Right forelimb (tissue), 1 donor: ENCODE data around the gene TMA16.

ENCODE experiments used
- DNase-seq: peaks from one replicate; pipeline ENCODE4 v3.0.0-alpha.2; 2018

TMA16 gene

DNA sequence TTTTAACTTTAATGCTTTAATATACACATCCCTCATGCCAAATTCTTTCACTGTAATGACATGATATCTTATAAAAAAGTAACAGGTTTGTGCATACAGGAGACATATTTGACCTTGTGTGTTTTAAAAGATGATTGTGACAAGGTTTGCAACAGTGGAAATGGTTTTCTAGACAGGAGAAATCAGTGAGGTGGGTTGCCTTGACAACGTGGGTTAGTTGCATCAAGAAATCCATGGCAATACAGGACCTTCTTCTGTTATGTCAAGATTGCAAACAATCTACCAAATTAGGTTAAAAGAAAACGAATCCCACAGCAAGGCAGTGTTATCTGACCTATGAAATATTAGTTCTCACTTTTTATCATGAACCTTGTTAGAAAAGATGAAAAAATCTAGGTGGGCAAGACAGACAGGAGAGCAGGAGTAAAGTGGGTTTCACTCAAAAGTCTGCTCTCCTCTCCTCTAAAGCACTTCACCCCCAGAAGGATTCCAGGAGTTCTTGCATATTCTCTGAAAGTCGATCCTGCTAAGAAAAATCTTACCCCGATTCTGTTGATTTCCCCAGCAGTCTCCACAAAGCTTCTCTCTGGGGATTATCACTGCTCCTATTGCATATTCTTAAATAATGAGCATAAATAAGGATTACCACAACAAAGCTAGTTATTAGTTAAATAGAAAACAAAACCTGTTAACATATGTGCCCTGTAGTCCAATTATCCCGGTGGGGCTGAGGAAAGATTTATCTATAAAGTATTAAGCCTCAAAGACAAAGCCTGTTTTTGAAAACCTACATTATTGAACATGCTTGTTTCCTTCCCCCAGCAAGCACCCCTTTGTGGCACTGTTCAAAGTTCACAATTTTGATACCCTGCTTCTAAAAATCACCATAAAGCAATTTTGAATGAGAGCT is 71.0 kb downstream of the TMA16 start:
- no peak for DNase-seq

- DNase-seq, result no peak
Measured at GRCh38 chr4:163566257-163566796, 71.8 kb downstream of the TMA16 start.

DNA sequence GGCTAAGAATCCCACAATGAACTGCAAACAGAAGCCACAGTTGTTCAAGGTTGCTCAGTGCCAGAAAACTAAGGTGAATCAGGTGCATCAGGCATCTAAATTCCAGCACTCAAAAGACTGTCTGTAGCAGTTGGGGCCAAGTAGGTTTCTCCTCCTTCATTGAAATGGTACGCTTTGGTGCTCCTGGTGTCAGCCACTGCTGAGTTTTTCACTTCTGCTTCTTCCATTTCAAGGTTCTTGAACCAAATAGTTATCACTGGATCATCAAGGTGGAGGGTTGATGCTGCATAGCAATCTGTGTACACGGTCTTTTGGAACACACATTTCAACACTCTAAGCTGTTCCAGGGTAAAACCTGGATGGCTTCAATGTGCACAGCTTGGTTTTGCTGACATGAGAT is 74.4 kb downstream of the TMA16 start:
- no peak for DNase-seq
